Neural cell (in vitro differentiated cells): ENCODE measurements around the gene PLEKHM1. TPM values are rescaled to one million over a fixed set of nuclear protein-coding genes. Genes with fewer than 3 reads are reported as not detected.

Source experiments
- H2AFZ ChIP-seq: fragments of 200-600, 300-800 bp; sonication (generic), shearing (Covaris generic); 2 replicates; pipeline ENCODE4 v1.6.0; 2014; ENCODE audit warnings: low read depth, mild to moderate bottlenecking, antibody characterized with exemption, low read length, moderate library complexity
- H3F3A ChIP-seq: fragments of 200-600 bp; shearing (Covaris generic); 2 replicates; pipeline ENCODE4 v1.6.1; 2016; ENCODE audit warnings: mild to moderate bottlenecking, moderate library complexity, mixed read lengths, antibody characterized with exemption, low read length; ENCODE audit not compliant: insufficient read depth, poor library complexity, severe bottlenecking
- H3K27ac ChIP-seq: fragments of 200-600, 300-800 bp; sonication (generic), shearing (Covaris generic); 2 replicates; pipeline ENCODE4 v1.5.1; 2014; ENCODE audit warnings: mild to moderate bottlenecking, low read length, moderate library complexity
- H3K27me3 ChIP-seq: fragments of 300-800, 200-600 bp; sonication (generic), shearing (Covaris generic); 2 replicates; pipeline ENCODE4 v1.6.0; 2014; ENCODE audit warnings: mild to moderate bottlenecking, low read depth, low read length, moderate library complexity; ENCODE audit not compliant: insufficient read depth
- H3K36me3 ChIP-seq: fragments of 300-800, 200-600 bp; sonication (generic), shearing (Covaris generic); 2 replicates; pipeline ENCODE4 v1.5.1; 2014; ENCODE audit warnings: mild to moderate bottlenecking, antibody characterized with exemption, low read length, moderate library complexity; ENCODE audit not compliant: insufficient read depth
- H3K4me2 ChIP-seq: fragments of 300-800, 200-600 bp; sonication (generic), shearing (Covaris generic); 2 replicates; pipeline ENCODE4 v1.6.0; 2014; ENCODE audit warnings: mild to moderate bottlenecking, low read length
- H3K4me3 ChIP-seq: fragments of 300-800, 200-600 bp; sonication (generic), shearing (Covaris generic); 2 replicates; pipeline ENCODE4 v1.5.1; 2014; ENCODE audit warnings: mild to moderate bottlenecking, low read length, moderate library complexity
- H3K79me2 ChIP-seq: fragments of 200-600 bp; shearing (Covaris generic); replicated peaks from 2 replicates; pipeline ENCODE4 v1.6.0; 2014; ENCODE audit warnings: mild to moderate bottlenecking, low read length, moderate library complexity; ENCODE audit not compliant: insufficient read depth
- H3K9ac ChIP-seq: fragments of 300-800, 200-600 bp; sonication (generic), shearing (Covaris generic); 2 replicates; pipeline ENCODE4 v1.6.1; 2016; ENCODE audit warnings: mild to moderate bottlenecking, low read length, mixed read lengths
- H3K9me2 ChIP-seq: fragments of 200-600 bp; shearing (Covaris generic); 2 replicates; pipeline ENCODE4 v1.6.1; 2016; ENCODE audit warnings: mild to moderate bottlenecking, low read length, mixed read lengths; ENCODE audit not compliant: insufficient read depth
- H3K9me3 ChIP-seq: fragments of 200-600, 300-800 bp; sonication (generic), shearing (Covaris generic); 2 replicates; pipeline ENCODE4 v1.6.1; 2016; ENCODE audit warnings: mild to moderate bottlenecking, mixed run types, low read length, moderate library complexity, mixed read lengths
- H4K20me1 ChIP-seq: fragments of 200-600 bp; shearing (Covaris generic); 2 replicates; pipeline ENCODE4 v1.6.1; 2016; ENCODE audit warnings: mild to moderate bottlenecking, mixed run types; ENCODE audit not compliant: insufficient read depth
- EP300 ChIP-seq: fragments of 450-650 bp; conservative IDR thresholded peaks from 2 replicates; pipeline ENCODE4 v1.6.1; 2014; ENCODE audit warnings: antibody characterized with exemption, mild to moderate bottlenecking, moderate library complexity; ENCODE audit not compliant: poor library complexity, severe bottlenecking
- EZH2 ChIP-seq: fragments of 200-600, 300-800 bp; shearing (Covaris generic), sonication (generic); IDR thresholded peaks from 2 replicates; pipeline ENCODE4 v1.6.1; 2014; ENCODE audit warnings: antibody characterized with exemption, low read length, borderline replicate concordance, mild to moderate bottlenecking; ENCODE audit not compliant: insufficient read depth, poor library complexity, severe bottlenecking
- MXI1 ChIP-seq: fragments of 450-650 bp; conservative IDR thresholded peaks from 2 replicates; pipeline ENCODE4 v1.6.1; 2014; ENCODE audit warnings: antibody characterized with exemption, mild to moderate bottlenecking; ENCODE audit not compliant: poor library complexity, severe bottlenecking
- POLR2AphosphoS5 ChIP-seq: IDR thresholded peaks from 2 replicates; pipeline ENCODE4 v1.6.1; 2012
- RAD21 ChIP-seq: fragments of 450-650 bp; conservative IDR thresholded peaks from 2 replicates; pipeline ENCODE4 v1.6.1; 2014; ENCODE audit warnings: antibody characterized with exemption, mild to moderate bottlenecking, moderate library complexity
- SMC3 ChIP-seq: fragments of 450-650 bp; conservative IDR thresholded peaks from 2 replicates; pipeline ENCODE4 v1.6.1; 2014; ENCODE audit warnings: antibody characterized with exemption, mild to moderate bottlenecking, moderate library complexity; ENCODE audit not compliant: poor library complexity
- TAF1 ChIP-seq: IDR thresholded peaks from 2 replicates; pipeline ENCODE4 v1.6.1; 2012; ENCODE audit warnings: low read depth
- polyA plus RNA-seq: library from polyadenylated mRNA; depleted of rRNA; stranded (reverse); fragments of >200 nt; gene quantifications from 2 replicates; pipeline ENCODE4 v1.2.3, GENCODE V29; 2014
- TF ChIP-seq, protein P1 (sequence below): fragments of 450-650 bp; IDR thresholded peaks from 2 replicates; pipeline ENCODE4 v1.5.1; 2014; ENCODE audit warnings: antibody characterized with exemption, mild to moderate bottlenecking, moderate library complexity; ENCODE audit not compliant: poor library complexity, severe bottlenecking
- TF ChIP-seq, protein P2 (sequence below): IDR thresholded peaks from 2 replicates; pipeline ENCODE4 v1.6.1; 2012; ENCODE audit warnings: borderline replicate concordance

The PLEKHM1 gene
- polyA plus RNA-seq, 1 donor from 2014 or later: 3.1 TPM

DNA sequence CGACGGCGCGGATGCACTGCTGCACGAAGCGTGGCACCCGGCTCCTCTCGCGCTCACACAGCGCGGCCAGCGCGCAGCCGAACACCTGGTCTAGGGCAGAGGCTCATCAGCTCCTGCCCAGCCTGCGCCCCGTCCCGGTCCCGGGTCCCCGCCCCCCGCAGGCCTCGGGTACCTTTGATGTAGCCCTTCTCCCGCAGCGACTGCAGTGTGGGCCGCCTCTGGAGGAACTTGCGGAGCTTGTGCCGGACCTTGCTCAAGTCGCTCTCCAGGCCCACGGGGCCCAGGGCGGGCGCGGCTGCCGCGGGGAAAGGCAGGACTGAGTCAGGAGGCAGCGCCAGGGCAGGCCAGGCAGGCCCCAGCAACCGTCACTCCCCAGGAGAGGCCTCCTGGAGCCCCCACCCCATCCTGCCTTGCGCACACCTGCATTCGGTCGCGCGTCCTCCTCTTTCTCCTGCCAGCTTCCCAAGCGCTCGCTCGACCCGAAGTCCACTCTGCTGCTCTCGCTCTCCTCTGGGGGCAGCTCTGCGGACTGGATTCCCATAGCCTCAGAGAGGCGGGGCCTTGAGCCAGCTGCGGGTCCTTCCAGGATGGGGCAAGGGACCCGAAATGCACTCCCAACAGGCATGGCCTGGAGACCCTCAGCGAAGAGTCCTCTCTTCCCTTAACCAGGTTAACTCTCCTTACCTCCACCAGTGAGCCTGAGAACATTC lies 93.9 kb downstream of the PLEKHM1 start:
- TF ChIP-seq, protein P1, sequence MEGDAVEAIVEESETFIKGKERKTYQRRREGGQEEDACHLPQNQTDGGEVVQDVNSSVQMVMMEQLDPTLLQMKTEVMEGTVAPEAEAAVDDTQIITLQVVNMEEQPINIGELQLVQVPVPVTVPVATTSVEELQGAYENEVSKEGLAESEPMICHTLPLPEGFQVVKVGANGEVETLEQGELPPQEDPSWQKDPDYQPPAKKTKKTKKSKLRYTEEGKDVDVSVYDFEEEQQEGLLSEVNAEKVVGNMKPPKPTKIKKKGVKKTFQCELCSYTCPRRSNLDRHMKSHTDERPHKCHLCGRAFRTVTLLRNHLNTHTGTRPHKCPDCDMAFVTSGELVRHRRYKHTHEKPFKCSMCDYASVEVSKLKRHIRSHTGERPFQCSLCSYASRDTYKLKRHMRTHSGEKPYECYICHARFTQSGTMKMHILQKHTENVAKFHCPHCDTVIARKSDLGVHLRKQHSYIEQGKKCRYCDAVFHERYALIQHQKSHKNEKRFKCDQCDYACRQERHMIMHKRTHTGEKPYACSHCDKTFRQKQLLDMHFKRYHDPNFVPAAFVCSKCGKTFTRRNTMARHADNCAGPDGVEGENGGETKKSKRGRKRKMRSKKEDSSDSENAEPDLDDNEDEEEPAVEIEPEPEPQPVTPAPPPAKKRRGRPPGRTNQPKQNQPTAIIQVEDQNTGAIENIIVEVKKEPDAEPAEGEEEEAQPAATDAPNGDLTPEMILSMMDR: no peak
- TF ChIP-seq TAF1 (no peak), MXI1 (no peak), EP300 (no peak), POLR2AphosphoS5 (no peak), RAD21 (no peak), EZH2 (no peak), SMC3 (no peak)
- TF ChIP-seq, protein P2, sequence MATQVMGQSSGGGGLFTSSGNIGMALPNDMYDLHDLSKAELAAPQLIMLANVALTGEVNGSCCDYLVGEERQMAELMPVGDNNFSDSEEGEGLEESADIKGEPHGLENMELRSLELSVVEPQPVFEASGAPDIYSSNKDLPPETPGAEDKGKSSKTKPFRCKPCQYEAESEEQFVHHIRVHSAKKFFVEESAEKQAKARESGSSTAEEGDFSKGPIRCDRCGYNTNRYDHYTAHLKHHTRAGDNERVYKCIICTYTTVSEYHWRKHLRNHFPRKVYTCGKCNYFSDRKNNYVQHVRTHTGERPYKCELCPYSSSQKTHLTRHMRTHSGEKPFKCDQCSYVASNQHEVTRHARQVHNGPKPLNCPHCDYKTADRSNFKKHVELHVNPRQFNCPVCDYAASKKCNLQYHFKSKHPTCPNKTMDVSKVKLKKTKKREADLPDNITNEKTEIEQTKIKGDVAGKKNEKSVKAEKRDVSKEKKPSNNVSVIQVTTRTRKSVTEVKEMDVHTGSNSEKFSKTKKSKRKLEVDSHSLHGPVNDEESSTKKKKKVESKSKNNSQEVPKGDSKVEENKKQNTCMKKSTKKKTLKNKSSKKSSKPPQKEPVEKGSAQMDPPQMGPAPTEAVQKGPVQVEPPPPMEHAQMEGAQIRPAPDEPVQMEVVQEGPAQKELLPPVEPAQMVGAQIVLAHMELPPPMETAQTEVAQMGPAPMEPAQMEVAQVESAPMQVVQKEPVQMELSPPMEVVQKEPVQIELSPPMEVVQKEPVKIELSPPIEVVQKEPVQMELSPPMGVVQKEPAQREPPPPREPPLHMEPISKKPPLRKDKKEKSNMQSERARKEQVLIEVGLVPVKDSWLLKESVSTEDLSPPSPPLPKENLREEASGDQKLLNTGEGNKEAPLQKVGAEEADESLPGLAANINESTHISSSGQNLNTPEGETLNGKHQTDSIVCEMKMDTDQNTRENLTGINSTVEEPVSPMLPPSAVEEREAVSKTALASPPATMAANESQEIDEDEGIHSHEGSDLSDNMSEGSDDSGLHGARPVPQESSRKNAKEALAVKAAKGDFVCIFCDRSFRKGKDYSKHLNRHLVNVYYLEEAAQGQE: no peak
- H3K79me2 ChIP-seq: no peaks in the 10 kb centered on the region
- H3K9me3 ChIP-seq: no peaks in the 10 kb centered on the region
- no peak overlapping the region for H2AFZ ChIP-seq
- H3K36me3 ChIP-seq: no peaks in the 10 kb centered on the region
- H4K20me1 ChIP-seq: no peaks in the 10 kb centered on the region
- no peak overlapping the region for H3K27ac ChIP-seq
- H3K4me3 ChIP-seq: no peak overlapping the region
- no peak overlapping the region for H3K9ac ChIP-seq
- no peaks in the 10 kb centered on the region for H3K27me3 ChIP-seq
- H3K4me2 ChIP-seq: no peak overlapping the region
- H3K9me2 ChIP-seq: no peaks in the 10 kb centered on the region
- H3F3A ChIP-seq: no peaks in the 10 kb centered on the region

DNA sequence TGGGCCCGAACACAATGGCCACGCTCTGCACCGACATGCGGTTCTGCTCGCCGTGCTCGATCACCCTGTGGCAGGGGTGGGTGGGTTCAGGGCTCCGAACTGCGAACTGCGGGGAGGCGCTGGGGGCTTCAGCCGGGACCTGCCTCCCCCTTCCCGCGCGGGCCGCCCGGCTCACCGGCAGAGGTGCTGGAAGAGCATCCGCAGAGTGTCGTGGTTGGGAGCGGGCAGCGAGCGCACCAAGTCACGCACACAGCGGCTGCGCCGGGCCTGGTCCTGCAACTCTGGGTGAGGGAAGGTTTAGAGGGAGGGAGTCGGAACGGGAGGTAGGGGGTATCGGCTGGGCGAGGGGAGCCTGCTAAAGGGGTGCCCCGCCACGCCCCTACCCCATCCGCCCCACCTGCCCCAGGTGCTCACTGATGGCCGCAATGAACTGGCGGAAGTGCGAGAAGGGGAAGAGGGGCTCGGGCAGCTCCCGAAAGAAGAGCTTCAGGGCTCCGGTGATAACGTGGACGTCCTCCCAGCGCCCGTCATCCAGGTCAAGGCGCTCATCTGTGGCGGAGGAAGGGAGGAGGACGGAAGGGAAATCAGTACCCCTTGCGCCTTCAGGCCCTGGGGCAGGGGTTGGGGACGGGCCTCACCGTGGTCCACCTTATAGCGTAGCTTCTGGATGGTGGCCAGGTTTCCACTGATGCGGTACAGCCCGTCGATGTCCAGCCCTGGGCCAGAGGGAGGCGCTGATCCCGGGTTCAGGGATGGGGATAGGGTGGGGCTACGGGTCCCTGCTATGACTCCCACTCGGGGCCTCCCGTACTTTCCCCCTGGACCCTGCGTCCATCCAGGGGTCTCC lies 94.7 kb downstream of the PLEKHM1 start:
- Histone ChIP-seq H3F3A (no peaks in the 10 kb centered on the region), H3K9ac (no peak overlapping the region), H3K27me3 (no peaks in the 10 kb centered on the region), H3K9me3 (no peaks in the 10 kb centered on the region), H4K20me1 (no peaks in the 10 kb centered on the region), H3K79me2 (no peaks in the 10 kb centered on the region), H2AFZ (no peak overlapping the region), H3K4me3 (no peak overlapping the region), H3K9me2 (no peaks in the 10 kb centered on the region), H3K27ac (no peak overlapping the region), H3K36me3 (no peaks in the 10 kb centered on the region), H3K4me2 (no peak overlapping the region)
- TF ChIP-seq SMC3: no peak
